ENCODE data around the gene RAP1GAP. TPM values are rescaled to one million over a fixed set of nuclear protein-coding genes. Genes with fewer than 3 reads are reported as not detected.

The RAP1GAP gene
- total and polyA plus RNA-seq, 9 of the 15 experiments (the other 6 are each of a cell fraction or from before 2014, with no cell fraction given) = 0.29 to 30.2 (median 19.2) TPM

- TF ChIP-seq, protein P1, sequence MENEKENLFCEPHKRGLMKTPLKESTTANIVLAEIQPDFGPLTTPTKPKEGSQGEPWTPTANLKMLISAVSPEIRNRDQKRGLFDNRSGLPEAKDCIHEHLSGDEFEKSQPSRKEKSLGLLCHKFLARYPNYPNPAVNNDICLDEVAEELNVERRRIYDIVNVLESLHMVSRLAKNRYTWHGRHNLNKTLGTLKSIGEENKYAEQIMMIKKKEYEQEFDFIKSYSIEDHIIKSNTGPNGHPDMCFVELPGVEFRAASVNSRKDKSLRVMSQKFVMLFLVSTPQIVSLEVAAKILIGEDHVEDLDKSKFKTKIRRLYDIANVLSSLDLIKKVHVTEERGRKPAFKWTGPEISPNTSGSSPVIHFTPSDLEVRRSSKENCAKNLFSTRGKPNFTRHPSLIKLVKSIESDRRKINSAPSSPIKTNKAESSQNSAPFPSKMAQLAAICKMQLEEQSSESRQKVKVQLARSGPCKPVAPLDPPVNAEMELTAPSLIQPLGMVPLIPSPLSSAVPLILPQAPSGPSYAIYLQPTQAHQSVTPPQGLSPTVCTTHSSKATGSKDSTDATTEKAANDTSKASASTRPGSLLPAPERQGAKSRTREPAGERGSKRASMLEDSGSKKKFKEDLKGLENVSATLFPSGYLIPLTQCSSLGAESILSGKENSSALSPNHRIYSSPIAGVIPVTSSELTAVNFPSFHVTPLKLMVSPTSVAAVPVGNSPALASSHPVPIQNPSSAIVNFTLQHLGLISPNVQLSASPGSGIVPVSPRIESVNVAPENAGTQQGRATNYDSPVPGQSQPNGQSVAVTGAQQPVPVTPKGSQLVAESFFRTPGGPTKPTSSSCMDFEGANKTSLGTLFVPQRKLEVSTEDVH (IDR thresholded peaks at IDR 0.05; ENCODE audit: low read depth, partially characterized antibody) = no peak
- TF ChIP-seq, protein P2, sequence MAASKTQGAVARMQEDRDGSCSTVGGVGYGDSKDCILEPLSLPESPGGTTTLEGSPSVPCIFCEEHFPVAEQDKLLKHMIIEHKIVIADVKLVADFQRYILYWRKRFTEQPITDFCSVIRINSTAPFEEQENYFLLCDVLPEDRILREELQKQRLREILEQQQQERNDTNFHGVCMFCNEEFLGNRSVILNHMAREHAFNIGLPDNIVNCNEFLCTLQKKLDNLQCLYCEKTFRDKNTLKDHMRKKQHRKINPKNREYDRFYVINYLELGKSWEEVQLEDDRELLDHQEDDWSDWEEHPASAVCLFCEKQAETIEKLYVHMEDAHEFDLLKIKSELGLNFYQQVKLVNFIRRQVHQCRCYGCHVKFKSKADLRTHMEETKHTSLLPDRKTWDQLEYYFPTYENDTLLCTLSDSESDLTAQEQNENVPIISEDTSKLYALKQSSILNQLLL (CRISPR knock-in tag; IDR thresholded peaks at IDR 0.05; ENCODE audit: borderline replicate concordance) = no peak
- TF ChIP-seq ZNF316 (IDR thresholded peaks at IDR 0.05) (peak; percentile 43), ZNF785 (CRISPR knock-in tag; IDR thresholded peaks at IDR 0.05) (no peak), THRAP3 (IDR thresholded peaks at IDR 0.05; ENCODE audit: borderline replicate concordance) (no peak), TCF7L2 (IDR thresholded peaks at IDR 0.05; ENCODE audit: low read depth, low read length) (no peak), ZNF175 (CRISPR knock-in tag; IDR thresholded peaks at IDR 0.05; ENCODE audit: low read depth) (no peak), FOXP1 (CRISPR knock-in tag; IDR thresholded peaks at IDR 0.05) (no peak), ZNF224 (CRISPR knock-in tag; IDR thresholded peaks at IDR 0.05) (no peak), TBL1XR1 (IDR thresholded peaks at IDR 0.05; ENCODE audit: low read length in 2 of 2) (no peak), JUNB (CRISPR knock-in tag; conservative IDR thresholded peaks at IDR 0.05) (no peak), CC2D1A (IDR thresholded peaks at IDR 0.05) (no peak), KDM1A (IDR thresholded peaks at IDR 0.05) (peak; percentile 34 to 49; a peak in 3 of 4 replicates), HMG20A (CRISPR knock-in tag; conservative IDR thresholded peaks at IDR 0.05) (no peak), ZNF695 (CRISPR knock-in tag; IDR thresholded peaks at IDR 0.05) (no peak), ZZZ3 (IDR thresholded peaks at IDR 0.05) (no peak), RCOR1 (IDR thresholded peaks at IDR 0.05; ENCODE audit: borderline replicate concordance in 1 of 2, low read depth in 2 of 2, low read length in 2 of 2) (0 out of 4 replicates have a peak, but pooled peaks of 1 of the 2 experiments have one; percentile 7), RBM25 (IDR thresholded peaks at IDR 0.05; ENCODE audit: low read depth, low read length, severe bottlenecking) (peak; percentile 80), NFRKB (IDR thresholded peaks at IDR 0.05; ENCODE audit: low read depth) (no peak), C11orf30 (IDR thresholded peaks at IDR 0.05; ENCODE audit: low read depth) (peak; percentile 20; the same call in 1 of the 2 replicates), CREM (IDR thresholded peaks at IDR 0.05; ENCODE audit: low read depth) (no peak), CREB1 (IDR thresholded peaks at IDR 0.05) (no peak), CREB1 (CRISPR knock-in tag; IDR thresholded peaks at IDR 0.05) (no peak), POLR2AphosphoS2 (IDR thresholded peaks at IDR 0.05; ENCODE audit: low read length) (no peak), DPF2 (IDR thresholded peaks at IDR 0.05) (no peak), TSC22D4 (tag; IDR thresholded peaks at IDR 0.05) (no peak)
- TF ChIP-seq, protein P3, sequence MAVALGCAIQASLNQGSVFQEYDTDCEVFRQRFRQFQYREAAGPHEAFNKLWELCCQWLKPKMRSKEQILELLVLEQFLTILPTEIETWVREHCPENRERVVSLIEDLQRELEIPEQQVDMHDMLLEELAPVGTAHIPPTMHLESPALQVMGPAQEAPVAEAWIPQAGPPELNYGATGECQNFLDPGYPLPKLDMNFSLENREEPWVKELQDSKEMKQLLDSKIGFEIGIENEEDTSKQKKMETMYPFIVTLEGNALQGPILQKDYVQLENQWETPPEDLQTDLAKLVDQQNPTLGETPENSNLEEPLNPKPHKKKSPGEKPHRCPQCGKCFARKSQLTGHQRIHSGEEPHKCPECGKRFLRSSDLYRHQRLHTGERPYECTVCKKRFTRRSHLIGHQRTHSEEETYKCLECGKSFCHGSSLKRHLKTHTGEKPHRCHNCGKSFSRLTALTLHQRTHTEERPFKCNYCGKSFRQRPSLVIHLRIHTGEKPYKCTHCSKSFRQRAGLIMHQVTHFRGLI (CRISPR knock-in tag; IDR thresholded peaks at IDR 0.05) = no peak
These were observed 14.9 kb downstream of the RAP1GAP start (continued) for GRCh38 chr1:21654209-21654608.

Data from K562 (cell line).